ENCODE results near the gene METTL27. TPM values are rescaled to one million over a fixed set of nuclear protein-coding genes. Genes with fewer than 3 reads are reported as not detected.
A peak's percentile ranks its signal among the peaks of the same experiment; 100 is the strongest.

The METTL27 gene
- total RNA-seq = 1 to 10 TPM in 3 of 4 donors, not detected in 1; 3.6 to 9.2 (median 9.0) TPM

DNA sequence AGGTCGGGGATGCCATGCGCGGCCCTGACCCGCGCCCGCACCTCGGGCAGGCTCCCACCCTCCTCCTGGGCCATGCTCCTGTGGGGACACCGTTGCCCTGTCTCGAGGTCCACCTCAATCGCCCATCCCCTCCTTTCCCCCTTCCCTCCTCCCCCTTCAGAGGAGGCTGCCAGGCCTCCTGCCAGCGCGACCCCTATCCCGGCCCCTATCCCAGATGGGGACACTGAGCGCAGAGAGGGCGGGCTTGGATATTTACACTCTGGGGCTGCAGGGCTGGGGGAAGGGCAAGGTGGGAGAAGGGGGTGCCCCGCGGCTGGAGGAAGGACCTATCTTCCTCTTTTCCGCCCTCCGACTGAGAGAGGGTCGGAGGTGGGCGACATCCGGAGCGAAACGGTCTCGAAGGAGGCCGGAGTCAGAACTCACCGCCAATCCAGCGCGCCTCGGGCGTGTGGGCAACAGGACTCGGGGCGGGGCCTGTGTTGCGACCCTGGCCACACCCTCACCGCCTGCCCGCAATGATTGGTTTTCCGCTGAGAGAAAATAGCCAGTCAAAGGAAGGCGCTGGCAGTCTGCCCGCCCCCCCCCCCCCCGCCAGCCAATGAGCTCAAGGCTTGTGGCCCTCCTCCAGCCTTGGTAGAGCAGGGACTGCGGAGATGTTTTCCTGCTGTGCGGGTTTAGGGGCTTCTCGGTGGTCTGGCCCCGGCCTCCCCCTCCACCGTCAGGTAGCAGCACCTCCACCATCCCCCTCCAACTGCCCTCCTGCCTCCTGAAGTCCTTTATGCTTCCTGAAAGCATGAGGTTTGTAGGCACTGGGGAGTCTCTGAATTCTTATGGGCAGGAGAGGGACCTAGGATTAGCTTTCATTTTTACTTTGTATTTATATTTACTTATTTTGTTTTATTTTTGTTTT is at the start of gene METTL27:
Gene METTL27 (minus strand): TSS at position 450 of the 910 bp plus-strand sequence. CDS start 376 bp downstream, at position 74.
- Histone ChIP-seq H3K9me3 (no peaks in the 10 kb centered on the region), H3K27me3 (no peaks in the 10 kb centered on the region), H3K4me1 (peaks cover 0 to 23% (median 3%) of the 10 kb centered on the region in 4 donors), H3K27ac (peak within 1 kb of the TSS; percentile 66 to 91 (median 79)), H3K36me3 (no peaks in the 10 kb centered on the region), H3K4me3 (peak within 1 kb of the TSS; percentile 47 to 75 (median 50))
- TF ChIP-seq, protein P1, sequence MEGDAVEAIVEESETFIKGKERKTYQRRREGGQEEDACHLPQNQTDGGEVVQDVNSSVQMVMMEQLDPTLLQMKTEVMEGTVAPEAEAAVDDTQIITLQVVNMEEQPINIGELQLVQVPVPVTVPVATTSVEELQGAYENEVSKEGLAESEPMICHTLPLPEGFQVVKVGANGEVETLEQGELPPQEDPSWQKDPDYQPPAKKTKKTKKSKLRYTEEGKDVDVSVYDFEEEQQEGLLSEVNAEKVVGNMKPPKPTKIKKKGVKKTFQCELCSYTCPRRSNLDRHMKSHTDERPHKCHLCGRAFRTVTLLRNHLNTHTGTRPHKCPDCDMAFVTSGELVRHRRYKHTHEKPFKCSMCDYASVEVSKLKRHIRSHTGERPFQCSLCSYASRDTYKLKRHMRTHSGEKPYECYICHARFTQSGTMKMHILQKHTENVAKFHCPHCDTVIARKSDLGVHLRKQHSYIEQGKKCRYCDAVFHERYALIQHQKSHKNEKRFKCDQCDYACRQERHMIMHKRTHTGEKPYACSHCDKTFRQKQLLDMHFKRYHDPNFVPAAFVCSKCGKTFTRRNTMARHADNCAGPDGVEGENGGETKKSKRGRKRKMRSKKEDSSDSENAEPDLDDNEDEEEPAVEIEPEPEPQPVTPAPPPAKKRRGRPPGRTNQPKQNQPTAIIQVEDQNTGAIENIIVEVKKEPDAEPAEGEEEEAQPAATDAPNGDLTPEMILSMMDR (IDR thresholded peaks at IDR 0.05) = peak in 1 of 5 experiments; percentile 14
- TF ChIP-seq EP300 (IDR thresholded peaks at IDR 0.05) (peak in 1 of 2 donors; percentile 88), POLR2A (IDR thresholded peaks at IDR 0.05) (peak in 1 of 2 donors; percentile 82)
- WGBS, 2 donors = 7 to 8% methylated on average over 23 to 41 of the region's 45 CpGs
- peak; percentile 88 to 92 for DNase-seq (ENCODE audit: low spot score in 2 of 2)

DNA sequence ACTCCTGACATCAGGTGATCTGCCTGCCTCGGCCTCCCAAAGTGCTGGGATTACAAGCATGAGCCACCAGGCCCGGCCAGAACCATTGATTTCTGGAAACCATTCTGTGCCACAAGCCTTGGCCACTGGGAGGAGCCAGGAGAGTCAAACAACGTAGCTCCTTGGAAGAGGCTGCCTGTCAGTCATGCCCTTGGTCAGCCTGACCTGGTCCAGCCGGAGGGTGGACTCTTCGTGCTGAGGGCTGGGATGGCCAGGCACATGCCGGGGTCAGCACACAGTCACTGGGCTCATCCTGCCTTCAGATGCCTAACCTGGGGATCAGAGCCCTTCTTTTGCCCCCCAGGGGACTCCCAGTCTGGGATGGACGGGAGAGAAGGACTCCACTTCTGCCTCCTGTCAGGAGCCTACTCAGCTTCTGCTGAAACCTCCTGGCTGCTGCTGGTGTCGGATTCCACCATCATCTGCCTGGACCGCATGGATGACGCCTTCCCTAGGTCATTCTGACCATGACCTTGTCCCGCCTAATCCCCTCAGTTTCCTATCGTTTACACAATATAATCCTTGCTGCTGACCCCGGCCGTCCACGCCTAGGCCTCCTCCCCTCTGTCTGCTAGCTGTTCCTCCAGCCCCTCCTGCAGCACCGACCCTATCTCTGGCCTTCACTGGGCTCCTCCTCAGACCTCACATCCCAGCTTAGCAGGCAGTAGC is 49.0 kb upstream of the METTL27 start:
- Histone ChIP-seq H3K27me3 (no peaks in the 10 kb centered on the region), H3K4me1 (peaks cover 0 to 56% (median 13%) of the 10 kb centered on the region in 4 donors), H3K9me3 (peaks cover 0 to 15% (median 0%) of the 10 kb centered on the region in 4 donors), H3K36me3 (no peaks in the 10 kb centered on the region), H3K4me3 (no peak overlapping the region), H3K27ac (peak overlapping the region in 2 of 4 donors; percentile 5 to 26)
- DNase-seq (ENCODE audit: low spot score in 2 of 2) = no peak
- TF ChIP-seq EP300 (IDR thresholded peaks at IDR 0.05) = no peak
- TF ChIP-seq, protein P1 (IDR thresholded peaks at IDR 0.05) = no peak
- no peak for TF ChIP-seq POLR2A (IDR thresholded peaks at IDR 0.05)
- WGBS, 2 donors = 73 to 74% methylated on average over 16 of the region's 16 CpGs

GRCh38 chr7:73890555-73891147 is 48.3 kb upstream of the METTL27 start:
- no peak for TF ChIP-seq POLR2A (IDR thresholded peaks at IDR 0.05)
- TF ChIP-seq EP300 (IDR thresholded peaks at IDR 0.05) = no peak
- TF ChIP-seq, protein P1 (IDR thresholded peaks at IDR 0.05) = no peak
- no peaks in the 10 kb centered on the region for H3K36me3 ChIP-seq
- H3K4me1 ChIP-seq = peaks cover 0 to 59% (median 16%) of the 10 kb centered on the region in 4 donors
- no peak overlapping the region for H3K4me3 ChIP-seq
- 78 to 82% methylated on average over 16 of the region's 16 CpGs for WGBS, 2 donors
- no peak for DNase-seq (ENCODE audit: low spot score in 2 of 2)
- no peaks in the 10 kb centered on the region for H3K27me3 ChIP-seq
- H3K9me3 ChIP-seq = peaks cover 0 to 8% (median 0%) of the 10 kb centered on the region in 4 donors
- H3K27ac ChIP-seq = peak overlapping the region in 2 of 4 donors; percentile 26 to 59

DNA sequence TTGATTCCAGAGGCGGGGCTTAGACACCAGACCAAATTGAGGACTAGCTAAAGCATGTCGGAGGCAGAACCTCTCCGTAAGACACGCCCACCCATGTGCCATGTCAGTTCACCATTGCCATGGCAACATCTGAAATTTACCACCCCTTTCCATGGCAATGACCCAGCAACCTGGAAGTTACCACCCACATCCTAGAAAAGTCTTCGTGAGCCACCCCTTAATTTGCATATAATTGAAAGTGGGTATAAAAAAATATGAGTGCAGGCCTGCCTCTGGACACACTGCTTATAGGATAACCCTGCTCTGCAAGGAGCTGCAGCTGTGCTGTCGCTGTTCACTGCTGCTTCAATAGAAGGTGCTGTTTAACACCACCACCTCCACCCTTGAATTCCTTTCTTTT is 46.6 kb upstream of the METTL27 start:
- Histone ChIP-seq H3K27me3 (no peaks in the 10 kb centered on the region), H3K4me3 (no peak overlapping the region), H3K36me3 (no peaks in the 10 kb centered on the region), H3K9me3 (no peaks in the 10 kb centered on the region), H3K27ac (no peak overlapping the region), H3K4me1 (peaks cover 0 to 45% (median 16%) of the 10 kb centered on the region in 4 donors)
- WGBS, 2 donors = 82 to 85% methylated on average over 6 of the region's 6 CpGs
- no peak for TF ChIP-seq EP300 (IDR thresholded peaks at IDR 0.05)
- no peak for DNase-seq (ENCODE audit: low spot score in 2 of 2)

GRCh38 chr7:73887762-73888161 is 45.4 kb upstream of the METTL27 start:
- Histone ChIP-seq H3K36me3 (no peaks in the 10 kb centered on the region), H3K4me1 (peaks cover 0 to 33% (median 10%) of the 10 kb centered on the region in 4 donors), H3K27ac (no peak overlapping the region), H3K9me3 (no peaks in the 10 kb centered on the region), H3K27me3 (no peaks in the 10 kb centered on the region), H3K4me3 (no peak overlapping the region)
- 82 to 91% methylated on average over 5 of the region's 5 CpGs for WGBS, 2 donors
- TF ChIP-seq EP300 (IDR thresholded peaks at IDR 0.05) (no peak), POLR2A (IDR thresholded peaks at IDR 0.05) (no peak)
- TF ChIP-seq, protein P1 (IDR thresholded peaks at IDR 0.05) = no peak
- no peak for DNase-seq (ENCODE audit: low spot score in 2 of 2)
